Measurements from ENCODE around the gene HECTD4. TPM values are rescaled to one million over a fixed set of nuclear protein-coding genes. Genes with fewer than 3 reads are reported as not detected.
"Not testable (repeated sequence)": the region's sequence is repeated elsewhere in the genome, so short reads cannot be mapped to it uniquely, and the experiment has no call there.

The HECTD4 gene
- polyA plus RNA-seq, 1 experiment = 7.3 TPM

GRCh38 chr12:112401054-112401453 is 18.8 kb upstream of the HECTD4 start:
- TF ChIP-seq CTCF (IDR thresholded peaks at IDR 0.05; ENCODE audit: insufficient read depth, low read depth, low read length) = no peak
- ChIA-PET CTCF (interaction anchor here (1.4 kb wide), 1 partner anchor 203 kb away, joined by 5 read pairs; no protein-coding TSS in a partner anchor), POLR2A (no interaction called here)
- H3K27me3 ChIP-seq (ENCODE audit: control insufficient read depth, insufficient read depth, low read length) = no peaks in the 10 kb centered on the region
- no peak for DNase-seq (ENCODE audit: low read depth)
- no peak overlapping the region for H3K4me3 ChIP-seq (ENCODE audit: low read depth, low read length)
- H3K36me3 ChIP-seq (ENCODE audit: control insufficient read depth, insufficient read depth, low read length) = peaks cover 12% of the 10 kb centered on the region

- ChIA-PET CTCF (interaction anchor here (1.2 to 1.3 kb wide), 2 partner anchors 18 to 195 kb away, joined by 3 to 5 read pairs; no protein-coding TSS in a partner anchor), POLR2A (no interaction called here)
- H3K4me3 ChIP-seq (ENCODE audit: low read depth, low read length) = no peak overlapping the region
- no peaks in the 10 kb centered on the region for H3K27me3 ChIP-seq (ENCODE audit: control insufficient read depth, insufficient read depth, low read length)
- no peaks in the 10 kb centered on the region for H3K36me3 ChIP-seq (ENCODE audit: control insufficient read depth, insufficient read depth, low read length)
- no peak for TF ChIP-seq CTCF (IDR thresholded peaks at IDR 0.05; ENCODE audit: insufficient read depth, low read depth, low read length)
- no peak for DNase-seq (ENCODE audit: low read depth)
Measured at GRCh38 chr12:112393328-112393727, 11.1 kb upstream of the HECTD4 start.

GRCh38 chr12:112389922-112390654 is 7.9 kb upstream of the HECTD4 start:
- CTCF ChIA-PET = interaction anchor here (0.6 to 0.7 kb wide), 2 partner anchors 192 to 203 kb away, joined by 3 to 4 read pairs; no protein-coding TSS in a partner anchor
- DNase-seq (ENCODE audit: low read depth); H3K27me3 ChIP-seq (ENCODE audit: control insufficient read depth, insufficient read depth, low read length); H3K36me3 ChIP-seq (ENCODE audit: control insufficient read depth, insufficient read depth, low read length); POLR2A ChIA-PET; H3K4me3 ChIP-seq (ENCODE audit: low read depth, low read length): not testable (repeated sequence)

GRCh38 chr12:112389228-112389627 is 7.0 kb upstream of the HECTD4 start:
- ChIA-PET POLR2A (no interaction called here), CTCF (interaction anchor here (3.3 kb wide), 1 partner anchor 191 kb away, joined by 90 read pairs; no protein-coding TSS in a partner anchor)
- no peak for DNase-seq (ENCODE audit: low read depth)
- no peaks in the 10 kb centered on the region for H3K36me3 ChIP-seq (ENCODE audit: control insufficient read depth, insufficient read depth, low read length)
- TF ChIP-seq CTCF (IDR thresholded peaks at IDR 0.05; ENCODE audit: insufficient read depth, low read depth, low read length) = no peak
- H3K4me3 ChIP-seq (ENCODE audit: low read depth, low read length) = no peak overlapping the region
- H3K27me3 ChIP-seq (ENCODE audit: control insufficient read depth, insufficient read depth, low read length) = no peaks in the 10 kb centered on the region

GRCh38 chr12:112386726-112387125 is 4.5 kb upstream of the HECTD4 start:
- H3K27me3 ChIP-seq (ENCODE audit: control insufficient read depth, insufficient read depth, low read length) = no peaks in the 10 kb centered on the region
- no peak overlapping the region for H3K4me3 ChIP-seq (ENCODE audit: low read depth, low read length)
- H3K36me3 ChIP-seq (ENCODE audit: control insufficient read depth, insufficient read depth, low read length) = no peaks in the 10 kb centered on the region
- ChIA-PET CTCF (interaction anchor here (0.6 to 3.3 kb wide), 37 partner anchors 9 to 450 kb away, joined by 3 to 90 read pairs (median 4); no protein-coding TSS in a partner anchor), POLR2A (no interaction called here)
- no peak for TF ChIP-seq CTCF (IDR thresholded peaks at IDR 0.05; ENCODE audit: insufficient read depth, low read depth, low read length)
- no peak for DNase-seq (ENCODE audit: low read depth)
